ENCODE data around the gene PWWP2B. TPM values are rescaled to one million over a fixed set of nuclear protein-coding genes. Genes with fewer than 3 reads are reported as not detected.
A peak's percentile ranks its signal among the peaks of the same experiment; 100 is the strongest.

PWWP2B gene
- total and polyA plus RNA-seq, 10 of the 15 experiments (the other 5 are each of a cell fraction or from before 2014, with no cell fraction given): 0.04 to 0.87 (median 0.35) TPM; not detected in 4

DNA sequence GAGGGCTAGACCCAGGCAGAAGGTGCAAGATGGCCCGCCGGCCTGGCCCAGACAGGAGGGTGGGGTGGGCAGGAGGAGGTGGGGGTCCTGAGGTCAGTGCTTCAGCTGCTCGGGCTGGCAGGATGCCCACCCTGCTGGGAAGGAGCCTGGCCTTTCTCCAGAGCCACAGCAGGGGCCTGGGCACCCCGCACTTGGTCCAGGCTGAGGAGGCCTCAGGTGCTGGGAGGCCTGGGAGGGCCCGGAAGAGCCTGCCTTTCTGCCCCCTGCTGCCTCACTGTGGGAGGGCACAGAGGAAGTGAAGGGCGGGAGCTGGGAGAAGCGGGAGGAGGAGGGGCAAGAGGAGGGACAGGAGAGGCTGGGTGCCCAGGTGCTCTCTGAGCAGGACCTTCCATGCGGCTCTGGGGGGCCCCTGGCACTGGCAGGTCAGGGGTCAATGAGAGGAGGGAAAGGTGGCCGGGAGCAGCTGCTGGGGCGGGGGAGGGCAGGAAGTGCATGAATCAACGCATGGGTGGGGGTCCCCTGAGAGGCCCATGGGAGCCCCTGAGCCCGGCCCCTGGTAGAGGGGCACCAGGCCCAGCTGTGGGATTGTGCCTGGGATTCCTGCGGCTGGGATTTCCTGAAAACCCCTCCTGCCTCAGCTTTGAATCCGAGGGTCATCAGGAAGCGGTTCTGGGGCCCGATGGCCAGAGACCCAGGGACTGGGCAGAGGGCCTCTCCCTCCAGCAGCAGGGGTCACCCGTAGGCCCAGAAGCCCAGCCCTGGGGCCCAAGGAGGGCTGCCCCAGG is 49.9 kb downstream of the PWWP2B start (continued):
- TF ChIP-seq RAD51 (IDR thresholded peaks at IDR 0.05) (no peak), RBBP5 (conservative IDR thresholded peaks at IDR 0.05) (no peak), SUZ12 (IDR thresholded peaks at IDR 0.05; ENCODE audit: unreplicated experiment) (no peak), HDAC2 (IDR thresholded peaks at IDR 0.05) (no peak), PML (IDR thresholded peaks at IDR 0.05; ENCODE audit: low read length) (no peak), NBN (IDR thresholded peaks at IDR 0.05) (0 out of 2 replicates have a peak, but pooled peaks have one; percentile 17), SPI1 (IDR thresholded peaks at IDR 0.05; ENCODE audit: borderline replicate concordance, insufficient read depth, low read depth, low read length) (peak; percentile 50; the same call in 1 of the 2 replicates)
- TF ChIP-seq, protein P1, sequence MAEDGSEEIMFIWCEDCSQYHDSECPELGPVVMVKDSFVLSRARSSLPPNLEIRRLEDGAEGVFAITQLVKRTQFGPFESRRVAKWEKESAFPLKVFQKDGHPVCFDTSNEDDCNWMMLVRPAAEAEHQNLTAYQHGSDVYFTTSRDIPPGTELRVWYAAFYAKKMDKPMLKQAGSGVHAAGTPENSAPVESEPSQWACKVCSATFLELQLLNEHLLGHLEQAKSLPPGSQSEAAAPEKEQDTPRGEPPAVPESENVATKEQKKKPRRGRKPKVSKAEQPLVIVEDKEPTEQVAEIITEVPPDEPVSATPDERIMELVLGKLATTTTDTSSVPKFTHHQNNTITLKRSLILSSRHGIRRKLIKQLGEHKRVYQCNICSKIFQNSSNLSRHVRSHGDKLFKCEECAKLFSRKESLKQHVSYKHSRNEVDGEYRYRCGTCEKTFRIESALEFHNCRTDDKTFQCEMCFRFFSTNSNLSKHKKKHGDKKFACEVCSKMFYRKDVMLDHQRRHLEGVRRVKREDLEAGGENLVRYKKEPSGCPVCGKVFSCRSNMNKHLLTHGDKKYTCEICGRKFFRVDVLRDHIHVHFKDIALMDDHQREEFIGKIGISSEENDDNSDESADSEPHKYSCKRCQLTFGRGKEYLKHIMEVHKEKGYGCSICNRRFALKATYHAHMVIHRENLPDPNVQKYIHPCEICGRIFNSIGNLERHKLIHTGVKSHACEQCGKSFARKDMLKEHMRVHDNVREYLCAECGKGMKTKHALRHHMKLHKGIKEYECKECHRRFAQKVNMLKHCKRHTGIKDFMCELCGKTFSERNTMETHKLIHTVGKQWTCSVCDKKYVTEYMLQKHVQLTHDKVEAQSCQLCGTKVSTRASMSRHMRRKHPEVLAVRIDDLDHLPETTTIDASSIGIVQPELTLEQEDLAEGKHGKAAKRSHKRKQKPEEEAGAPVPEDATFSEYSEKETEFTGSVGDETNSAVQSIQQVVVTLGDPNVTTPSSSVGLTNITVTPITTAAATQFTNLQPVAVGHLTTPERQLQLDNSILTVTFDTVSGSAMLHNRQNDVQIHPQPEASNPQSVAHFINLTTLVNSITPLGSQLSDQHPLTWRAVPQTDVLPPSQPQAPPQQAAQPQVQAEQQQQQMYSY (CRISPR knock-in tag; IDR thresholded peaks at IDR 0.05): no peak
